Fibroblast of lung (primary cell): ENCODE results near the gene CTNNA2. TPM values are rescaled to one million over a fixed set of nuclear protein-coding genes. Genes with fewer than 3 reads are reported as not detected.

Source experiments
- DNase-seq, 2 donors: peaks; one replicate each; pipeline versions ENCODE4 v3.0.0 to v3.0.0-alpha.2; 2010; ENCODE audit warnings: low read depth in 2 of 2
- H2AFZ ChIP-seq: 2 replicates; pipeline ENCODE4 v1.5.1; 2012; ENCODE audit warnings: low read length, control low read depth, inconsistent platforms
- H3K27ac ChIP-seq: 2 replicates; pipeline ENCODE4 v1.5.1; 2011; ENCODE audit warnings: low read length, control low read depth; ENCODE audit not compliant: insufficient read depth
- H3K27me3 ChIP-seq: 2 replicates; pipeline ENCODE4 v1.5.1; 2011; ENCODE audit warnings: mild to moderate bottlenecking, low read length; ENCODE audit not compliant: control insufficient read depth, insufficient read depth
- H3K36me3 ChIP-seq: 2 replicates; pipeline ENCODE4 v1.5.1; 2011; ENCODE audit warnings: low read length; ENCODE audit not compliant: control insufficient read depth, insufficient read depth
- H3K4me1 ChIP-seq: 2 replicates; pipeline ENCODE4 v1.5.1; 2011; ENCODE audit warnings: low read length; ENCODE audit not compliant: control insufficient read depth, insufficient read depth; ENCODE audit errors: extremely low read depth
- H3K4me2 ChIP-seq: 2 replicates; pipeline ENCODE4 v1.5.1; 2011; ENCODE audit warnings: low read length, control low read depth; ENCODE audit not compliant: insufficient read depth; ENCODE audit errors: extremely low read depth
- H3K4me3 ChIP-seq, 4 experiments: fragments of 200-600 bp in 1 of 4; sonication (generic) in 1 of 4; replicated peaks in 1 of 4; 2 replicates each; pipeline ENCODE4 v1.5.1; 2011 to 2016; ENCODE audit warnings: low read length in 4 of 4, low read depth in 3 of 4, mild to moderate bottlenecking in 3 of 4, control low read depth in 2 of 4, inconsistent platforms in 1 of 4, mixed read lengths in 1 of 4; ENCODE audit not compliant: insufficient read depth in 1 of 4; ENCODE audit errors: control extremely low read depth in 1 of 4
- H3K79me2 ChIP-seq: 2 replicates; pipeline ENCODE4 v1.5.1; 2012; ENCODE audit warnings: mild to moderate bottlenecking, low read length, inconsistent platforms; ENCODE audit not compliant: control insufficient read depth, insufficient read depth
- H3K9ac ChIP-seq: 2 replicates; pipeline ENCODE4 v1.5.1; 2011; ENCODE audit warnings: mild to moderate bottlenecking, low read length, control low read depth; ENCODE audit not compliant: insufficient read depth
- H3K9me3 ChIP-seq: 2 replicates; pipeline ENCODE4 v1.5.1; 2012; ENCODE audit warnings: low read depth, low read length; ENCODE audit not compliant: control insufficient read depth, insufficient read depth
- H4K20me1 ChIP-seq: 2 replicates; pipeline ENCODE4 v1.5.1; 2011; ENCODE audit warnings: low read length; ENCODE audit not compliant: control insufficient read depth, insufficient read depth; ENCODE audit errors: extremely low read depth
- EZH2 ChIP-seq: IDR thresholded peaks from 2 replicates; pipeline ENCODE4 v1.5.1; 2012; ENCODE audit warnings: low read length, control low read depth, mild to moderate bottlenecking; ENCODE audit errors: missing control alignments
- polyA plus RNA-seq, 2 donors: library from polyadenylated mRNA; depleted of rRNA in 1 of 2; stranded (reverse) in 1 of 2; unstranded in 1 of 2; fragments of >200 nt; gene quantifications; 2 replicates each; pipeline ENCODE4 v1.2.1, GENCODE V29; 2011 to 2012; ENCODE audit warnings: missing spikeins in 1 of 2
- total RNA-seq: library from RNA; depleted of rRNA; stranded (reverse); fragments of >200 nt; gene quantifications from 2 replicates; pipeline ENCODE4 v1.2.1, GENCODE V29; 2014
- TF ChIP-seq, protein P1 (sequence below), 2 donors: IDR thresholded peaks in 1 of 2; conservative IDR thresholded peaks in 1 of 2; 1 replicate in 1 of 2; 2 replicates in 1 of 2; pipeline ENCODE4 v1.5.1; 2011 to 2012; ENCODE audit warnings: low read length in 2 of 2, control low read depth in 1 of 2, inconsistent platforms in 1 of 2, low read depth in 1 of 2, mild to moderate bottlenecking in 1 of 2

The CTNNA2 gene
- total and polyA plus RNA-seq, 2 donors (not counting 1 experiment from before 2014, with no cell fraction given): not detected

DNA sequence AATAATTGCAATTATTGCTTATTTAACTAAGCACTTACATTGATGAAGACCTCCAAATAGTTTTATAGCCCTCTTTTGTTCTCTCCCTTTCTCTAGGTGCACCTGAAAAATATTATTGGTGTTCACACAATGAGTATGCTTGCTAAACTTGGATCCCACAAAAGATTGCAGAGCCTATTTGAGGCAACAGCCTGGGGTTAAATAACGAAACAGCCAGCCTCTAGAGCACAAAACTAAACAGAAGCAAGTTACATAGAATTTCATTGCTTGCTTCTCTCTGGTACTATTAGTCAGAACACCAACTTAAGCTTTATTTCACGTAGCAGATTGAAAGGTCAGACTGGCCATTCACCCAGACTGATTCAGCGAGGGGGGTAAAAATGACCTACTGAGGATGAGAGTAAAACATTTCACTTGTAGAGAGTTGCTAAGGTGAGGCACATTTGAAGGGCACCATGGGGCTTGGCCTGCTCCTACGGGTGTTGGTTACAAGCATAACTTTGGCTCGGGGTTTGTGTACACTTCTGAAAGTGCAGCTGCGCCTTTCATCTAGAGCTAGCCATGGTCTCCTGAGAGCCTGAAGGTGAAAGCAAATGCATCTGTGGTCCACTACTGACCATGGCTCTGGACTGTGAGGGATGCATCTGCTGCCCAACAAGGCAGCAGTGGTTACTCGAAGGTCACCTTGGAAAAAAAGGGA, 1016.8 kb downstream of the CTNNA2 start:
- no peak for DNase-seq
- Histone ChIP-seq H3K9me3 (no peaks in the 10 kb centered on the region), H3K27me3 (no peaks in the 10 kb centered on the region), H2AFZ (no peak overlapping the region), H3K4me2 (no peak overlapping the region), H3K79me2 (no peaks in the 10 kb centered on the region), H3K4me1 (no peaks in the 10 kb centered on the region), H3K27ac (no peak overlapping the region), H3K36me3 (no peaks in the 10 kb centered on the region), H3K4me3 (no peak overlapping the region), H3K9ac (no peak overlapping the region), H4K20me1 (no peaks in the 10 kb centered on the region)
- TF ChIP-seq EZH2: no peak
- TF ChIP-seq, protein P1, sequence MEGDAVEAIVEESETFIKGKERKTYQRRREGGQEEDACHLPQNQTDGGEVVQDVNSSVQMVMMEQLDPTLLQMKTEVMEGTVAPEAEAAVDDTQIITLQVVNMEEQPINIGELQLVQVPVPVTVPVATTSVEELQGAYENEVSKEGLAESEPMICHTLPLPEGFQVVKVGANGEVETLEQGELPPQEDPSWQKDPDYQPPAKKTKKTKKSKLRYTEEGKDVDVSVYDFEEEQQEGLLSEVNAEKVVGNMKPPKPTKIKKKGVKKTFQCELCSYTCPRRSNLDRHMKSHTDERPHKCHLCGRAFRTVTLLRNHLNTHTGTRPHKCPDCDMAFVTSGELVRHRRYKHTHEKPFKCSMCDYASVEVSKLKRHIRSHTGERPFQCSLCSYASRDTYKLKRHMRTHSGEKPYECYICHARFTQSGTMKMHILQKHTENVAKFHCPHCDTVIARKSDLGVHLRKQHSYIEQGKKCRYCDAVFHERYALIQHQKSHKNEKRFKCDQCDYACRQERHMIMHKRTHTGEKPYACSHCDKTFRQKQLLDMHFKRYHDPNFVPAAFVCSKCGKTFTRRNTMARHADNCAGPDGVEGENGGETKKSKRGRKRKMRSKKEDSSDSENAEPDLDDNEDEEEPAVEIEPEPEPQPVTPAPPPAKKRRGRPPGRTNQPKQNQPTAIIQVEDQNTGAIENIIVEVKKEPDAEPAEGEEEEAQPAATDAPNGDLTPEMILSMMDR (conservative IDR thresholded peaks at IDR 0.05 in 1 of 2, IDR thresholded peaks at IDR 0.05 in 1 of 2; ENCODE audit: low read depth in 1 of 2, low read length in 2 of 2): no peak

DNA sequence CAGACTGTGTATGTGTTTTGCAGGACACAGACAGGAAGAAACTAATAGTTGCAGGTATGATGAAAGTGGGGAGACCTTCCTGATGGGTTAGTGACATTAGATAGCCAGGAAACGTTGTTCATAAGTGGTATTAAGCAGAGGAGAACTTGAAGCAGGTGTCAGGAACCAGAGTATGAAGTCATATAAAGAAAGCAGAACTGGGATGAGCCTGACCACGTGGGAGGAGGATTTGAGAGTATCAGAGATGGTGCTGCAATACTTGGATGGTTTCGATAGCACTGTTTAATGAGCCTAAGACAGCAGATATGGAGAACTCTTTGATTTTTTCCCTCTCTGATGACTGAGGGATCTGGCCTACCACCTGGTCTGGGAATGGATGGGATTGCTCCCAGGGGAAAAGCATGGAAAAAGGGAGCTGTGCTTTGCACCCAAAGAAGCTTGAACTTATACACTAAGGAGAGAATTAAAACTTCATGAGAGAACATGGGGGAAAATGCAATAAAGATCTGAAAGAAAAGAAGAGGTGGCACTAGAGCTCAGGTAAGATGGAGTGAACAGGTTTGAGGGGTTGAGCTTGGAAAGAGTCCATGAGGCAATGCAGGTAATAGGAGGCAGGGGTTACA, 1017.7 kb downstream of the CTNNA2 start:
- Histone ChIP-seq H2AFZ (no peak overlapping the region), H3K36me3 (no peaks in the 10 kb centered on the region), H3K4me2 (no peak overlapping the region), H3K27me3 (no peaks in the 10 kb centered on the region), H3K79me2 (no peaks in the 10 kb centered on the region), H3K4me1 (no peaks in the 10 kb centered on the region), H3K9ac (no peak overlapping the region), H3K27ac (no peak overlapping the region), H4K20me1 (no peaks in the 10 kb centered on the region), H3K9me3 (no peaks in the 10 kb centered on the region), H3K4me3 (no peak overlapping the region)
- DNase-seq: no peak
- TF ChIP-seq, protein P1 (conservative IDR thresholded peaks at IDR 0.05 in 1 of 2, IDR thresholded peaks at IDR 0.05 in 1 of 2; ENCODE audit: low read depth in 1 of 2, low read length in 2 of 2): no peak
- TF ChIP-seq EZH2: no peak

GRCh38 chr2:80531319-80531718, 1018.5 kb downstream of the CTNNA2 start:
- Histone ChIP-seq H2AFZ (no peak overlapping the region), H3K4me3 (no peak overlapping the region), H3K27me3 (no peaks in the 10 kb centered on the region), H3K9ac (no peak overlapping the region), H4K20me1 (no peaks in the 10 kb centered on the region), H3K4me2 (no peak overlapping the region), H3K36me3 (no peaks in the 10 kb centered on the region), H3K27ac (no peak overlapping the region), H3K9me3 (no peaks in the 10 kb centered on the region), H3K79me2 (no peaks in the 10 kb centered on the region), H3K4me1 (no peaks in the 10 kb centered on the region)
- DNase-seq: no peak
- TF ChIP-seq EZH2: no peak
- TF ChIP-seq, protein P1 (conservative IDR thresholded peaks at IDR 0.05 in 1 of 2, IDR thresholded peaks at IDR 0.05 in 1 of 2; ENCODE audit: low read depth in 1 of 2, low read length in 2 of 2): no peak
